Measurements from ENCODE around the gene SEC23A. TPM values are rescaled to one million over a fixed set of nuclear protein-coding genes. Genes with fewer than 3 reads are reported as not detected.
"Not testable (repeated sequence)": the region's sequence is repeated elsewhere in the genome, so short reads cannot be mapped to it uniquely, and the experiment has no call there.

The SEC23A gene
- total RNA-seq, 3 donors from 2014 or later: 75.8 to 106 (median 82.4) TPM

GRCh38 chr14:39014460-39014859, 88.6 kb downstream of the SEC23A start:
- no peaks in the 10 kb centered on the region for H3K36me3 ChIP-seq
- intact Hi-C loops (cut with DNase I; ENCODE audit: low total_unique reads): no loop called here

GRCh38 chr14:39008965-39009364, 94.1 kb downstream of the SEC23A start:
- H3K27me3 ChIP-seq; H3K36me3 ChIP-seq; H3K4me3 ChIP-seq; H3K9me3 ChIP-seq; DNase-seq (ENCODE audit: low spot score in 2 of 2); H3K27ac ChIP-seq; intact Hi-C loops (cut with DNase I; ENCODE audit: low total_unique reads); H3K4me1 ChIP-seq: not testable (repeated sequence)

More at GRCh38 chr14:39014460-39014859, 88.6 kb downstream of the SEC23A start:
- TF ChIP-seq POLR2A (IDR thresholded peaks at IDR 0.05) (no peak), POLR2AphosphoS5 (IDR thresholded peaks at IDR 0.05) (no peak), CTCF (IDR thresholded peaks at IDR 0.05) (no peak)
- H3K4me1 ChIP-seq: no peaks in the 10 kb centered on the region
- H3K27me3 ChIP-seq: no peaks in the 10 kb centered on the region
- H3K4me3 ChIP-seq: no peak overlapping the region
- no peaks in the 10 kb centered on the region for H3K9me3 ChIP-seq
- no peak for DNase-seq (ENCODE audit: low spot score in 2 of 2)
- H3K27ac ChIP-seq: no peak overlapping the region

- TF ChIP-seq POLR2AphosphoS5 (IDR thresholded peaks at IDR 0.05) (no peak), POLR2A (IDR thresholded peaks at IDR 0.05) (no peak), CTCF (IDR thresholded peaks at IDR 0.05) (no peak)
- H3K9me3 ChIP-seq: no peaks in the 10 kb centered on the region
- H3K4me3 ChIP-seq: no peak overlapping the region
- intact Hi-C loops (cut with DNase I; ENCODE audit: low total_unique reads): no loop called here
- no peaks in the 10 kb centered on the region for H3K36me3 ChIP-seq
- no peak for DNase-seq (ENCODE audit: low spot score in 2 of 2)
- no peak overlapping the region for H3K27ac ChIP-seq
- H3K4me1 ChIP-seq: no peaks in the 10 kb centered on the region
- no peaks in the 10 kb centered on the region for H3K27me3 ChIP-seq
Observed at GRCh38 chr14:39006721-39007410, 96.2 kb downstream of the SEC23A start.

GRCh38 chr14:39005044-39005880, 97.8 kb downstream of the SEC23A start:
- H3K4me1 ChIP-seq: no peaks in the 10 kb centered on the region
- H3K36me3 ChIP-seq: no peaks in the 10 kb centered on the region
- no peaks in the 10 kb centered on the region for H3K9me3 ChIP-seq
- H3K27me3 ChIP-seq: no peaks in the 10 kb centered on the region
- TF ChIP-seq POLR2AphosphoS5 (IDR thresholded peaks at IDR 0.05) (no peak), POLR2A (IDR thresholded peaks at IDR 0.05) (no peak), CTCF (IDR thresholded peaks at IDR 0.05) (no peak)
- H3K4me3 ChIP-seq: no peak overlapping the region
- DNase-seq (ENCODE audit: low spot score in 2 of 2): no peak
- no peak overlapping the region for H3K27ac ChIP-seq
- intact Hi-C loops (cut with DNase I; ENCODE audit: low total_unique reads): no loop called here

- Histone ChIP-seq H3K4me3 (no peak overlapping the region), H3K36me3 (no peaks in the 10 kb centered on the region), H3K27ac (no peak overlapping the region), H3K4me1 (no peaks in the 10 kb centered on the region), H3K27me3 (no peaks in the 10 kb centered on the region), H3K9me3 (no peaks in the 10 kb centered on the region)
- intact Hi-C loops (cut with DNase I; ENCODE audit: low total_unique reads): no loop called here
- no peak for DNase-seq (ENCODE audit: low spot score in 2 of 2)
- no peak for TF ChIP-seq POLR2AphosphoS5 (IDR thresholded peaks at IDR 0.05)
- no peak for TF ChIP-seq CTCF (IDR thresholded peaks at IDR 0.05)
- TF ChIP-seq POLR2A (IDR thresholded peaks at IDR 0.05): no peak
Observed at GRCh38 chr14:38999949-39000348, 103.1 kb downstream of the SEC23A start.

Measured in breast epithelium (tissue), 4 donors.